ENCODE results near the gene DUS2.

GRCh38 chr16:68087688-68088087 lies 64.6 kb downstream of the DUS2 start:
- TF ChIP-seq, protein P1, sequence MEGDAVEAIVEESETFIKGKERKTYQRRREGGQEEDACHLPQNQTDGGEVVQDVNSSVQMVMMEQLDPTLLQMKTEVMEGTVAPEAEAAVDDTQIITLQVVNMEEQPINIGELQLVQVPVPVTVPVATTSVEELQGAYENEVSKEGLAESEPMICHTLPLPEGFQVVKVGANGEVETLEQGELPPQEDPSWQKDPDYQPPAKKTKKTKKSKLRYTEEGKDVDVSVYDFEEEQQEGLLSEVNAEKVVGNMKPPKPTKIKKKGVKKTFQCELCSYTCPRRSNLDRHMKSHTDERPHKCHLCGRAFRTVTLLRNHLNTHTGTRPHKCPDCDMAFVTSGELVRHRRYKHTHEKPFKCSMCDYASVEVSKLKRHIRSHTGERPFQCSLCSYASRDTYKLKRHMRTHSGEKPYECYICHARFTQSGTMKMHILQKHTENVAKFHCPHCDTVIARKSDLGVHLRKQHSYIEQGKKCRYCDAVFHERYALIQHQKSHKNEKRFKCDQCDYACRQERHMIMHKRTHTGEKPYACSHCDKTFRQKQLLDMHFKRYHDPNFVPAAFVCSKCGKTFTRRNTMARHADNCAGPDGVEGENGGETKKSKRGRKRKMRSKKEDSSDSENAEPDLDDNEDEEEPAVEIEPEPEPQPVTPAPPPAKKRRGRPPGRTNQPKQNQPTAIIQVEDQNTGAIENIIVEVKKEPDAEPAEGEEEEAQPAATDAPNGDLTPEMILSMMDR (IDR thresholded peaks at IDR 0.05) = no peak
- TF ChIP-seq TCF7L2 (IDR thresholded peaks at IDR 0.05; ENCODE audit: low read depth, low read length) (no peak), POLR2AphosphoS5 (IDR thresholded peaks at IDR 0.05; ENCODE audit: low read depth, low read length) (no peak), REST (IDR thresholded peaks at IDR 0.05; ENCODE audit: insufficient read depth in 1 of 2, low read depth in 2 of 2, low read length in 1 of 2) (no peak), SIN3A (IDR thresholded peaks at IDR 0.05; ENCODE audit: borderline replicate concordance, insufficient read depth, low read depth, low read length) (no peak)

Measured in Panc1 (cell line).